ENCODE measurements around the gene OR52E4. TPM values are rescaled to one million over a fixed set of nuclear protein-coding genes. Genes with fewer than 3 reads are reported as not detected.

Gene OR52E4
- total and polyA plus RNA-seq, 2 of the 4 experiments (the other 2 are of a cell fraction) = not detected

DNA sequence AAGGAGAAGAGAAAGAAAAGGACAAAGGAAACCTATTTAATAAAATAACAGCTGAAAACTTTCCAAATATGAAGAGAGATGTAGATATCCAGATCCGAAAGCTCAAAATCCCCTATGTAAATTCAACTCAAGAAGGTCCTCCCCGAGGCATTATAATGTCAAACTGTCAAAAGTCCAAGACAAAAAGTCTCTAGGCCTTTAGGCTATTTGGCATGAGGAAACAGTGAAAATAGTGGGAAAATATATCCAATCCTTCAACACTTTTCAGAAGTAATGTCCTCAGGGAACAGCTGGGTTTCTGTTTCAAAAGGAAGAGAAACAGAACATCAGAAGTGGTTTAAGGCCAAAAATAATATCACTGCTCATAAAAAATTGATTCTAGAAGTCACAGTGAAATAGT lies 1.9 kb upstream of the OR52E4 start:
- Histone ChIP-seq H3K36me3 (ENCODE audit: control insufficient read depth, insufficient read depth, low read length) (no peaks in the 10 kb centered on the region), H3K4me1 (ENCODE audit: control insufficient read depth, insufficient read depth, low read length) (no peaks in the 10 kb centered on the region), H3K27ac (ENCODE audit: insufficient read depth, low read length) (no peak overlapping the region), H3K4ac (ENCODE audit: low read depth, low read length) (no peak overlapping the region), H3K4me2 (ENCODE audit: low read depth, low read length) (no peak overlapping the region), H4K8ac (ENCODE audit: low read depth in 2 of 2, low read length in 2 of 2) (no peak overlapping the region), H2BK15ac (ENCODE audit: low read depth, low read length) (no peak overlapping the region), H2BK5ac (ENCODE audit: low read depth, low read length, poor library complexity, severe bottlenecking) (no peak overlapping the region), H2AFZ (replicated peaks; ENCODE audit: low read length, poor library complexity) (no peak overlapping the region), H4K20me1 (ENCODE audit: insufficient read depth, low read length) (no peaks in the 10 kb centered on the region), H2BK20ac (ENCODE audit: low read depth, low read length) (no peak overlapping the region), H3K9me1 (ENCODE audit: insufficient read depth, low read length) (no peaks in the 10 kb centered on the region), H3K4me3 (ENCODE audit: insufficient read depth, low read depth, low read length) (no peak overlapping the region), H3K79me1 (ENCODE audit: low read depth in 1 of 2, low read length in 2 of 2) (no peaks in the 10 kb centered on the region), H3K27me3 (ENCODE audit: control insufficient read depth, insufficient read depth, low read length) (no peaks in the 10 kb centered on the region), H3K56ac (ENCODE audit: extremely low read depth, insufficient read depth, low read length) (no peak overlapping the region), H2BK120ac (ENCODE audit: low read depth, low read length) (no peak overlapping the region), H4K91ac (ENCODE audit: insufficient read depth, low read depth, low read length) (no peak overlapping the region), H3K18ac (ENCODE audit: low read depth, low read length) (no peak overlapping the region), H2AK9ac (replicated peaks; ENCODE audit: low read depth, low read length, poor library complexity) (no peak overlapping the region), H3K9me3 (ENCODE audit: control insufficient read depth, insufficient read depth, low read length) (no peaks in the 10 kb centered on the region), H4K5ac (ENCODE audit: low read depth, low read length) (no peak overlapping the region), H3K9ac (ENCODE audit: low read depth, low read length) (no peak overlapping the region), H3K14ac (replicated peaks; ENCODE audit: low read depth, low read length) (no peak overlapping the region), H2AK5ac (ENCODE audit: low read depth, low read length) (no peak overlapping the region), H3K23ac (ENCODE audit: low read depth, low read length) (no peak overlapping the region)
- CTCF ChIA-PET = interaction anchor here (0.6 kb wide), 1 partner anchor 57 kb away, joined by 3 read pairs; no protein-coding TSS in a partner anchor
- intact Hi-C loops (cut with micrococcal nuclease) = no loop called here
- no CpG with 5 or more reads among the region's 2 CpGs for WGBS, 2 experiments (ENCODE audit: extremely low coverage in 2 of 2, insufficient read length in 1 of 2)
- dilution Hi-C loops (cut with HindIII; ENCODE audit: low sequenced_read_pairs, unreplicated experiment) = no loop called here
- BruUV-seq (replicated peaks) = no TSS peak
- in situ Hi-C loops (cut with MboI; ENCODE audit: low sequenced_read_pairs) = no loop called here
- ATAC-seq (ENCODE audit: low read depth) = no peak
- no peak for TF ChIP-seq RAD21 (IDR thresholded peaks at IDR 0.05; ENCODE audit: low read length)
- TF ChIP-seq, protein P1, sequence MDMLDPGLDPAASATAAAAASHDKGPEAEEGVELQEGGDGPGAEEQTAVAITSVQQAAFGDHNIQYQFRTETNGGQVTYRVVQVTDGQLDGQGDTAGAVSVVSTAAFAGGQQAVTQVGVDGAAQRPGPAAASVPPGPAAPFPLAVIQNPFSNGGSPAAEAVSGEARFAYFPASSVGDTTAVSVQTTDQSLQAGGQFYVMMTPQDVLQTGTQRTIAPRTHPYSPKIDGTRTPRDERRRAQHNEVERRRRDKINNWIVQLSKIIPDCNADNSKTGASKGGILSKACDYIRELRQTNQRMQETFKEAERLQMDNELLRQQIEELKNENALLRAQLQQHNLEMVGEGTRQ (IDR thresholded peaks at IDR 0.05; ENCODE audit: low read depth, low read length) = no peak
- no peak for TF ChIP-seq MXI1 (IDR thresholded peaks at IDR 0.05; ENCODE audit: borderline replicate concordance, low read depth, low read length)
- TF ChIP-seq RFX5 (IDR thresholded peaks at IDR 0.05; ENCODE audit: low read depth, low read length) = no peak
- no peak for TF ChIP-seq FOS (IDR thresholded peaks at IDR 0.05; ENCODE audit: low read depth, low read length)
- POLR2A ChIA-PET (ENCODE audit: unreplicated experiment) = no interaction called here
- no peak for DNase-seq

Measured in IMR-90 (cell line).